Retina (tissue), 1 donor: Measurements from ENCODE around the gene SLC2A3.
"Not testable (repeated sequence)": the region's sequence is repeated elsewhere in the genome, so short reads cannot be mapped to it uniquely, and the experiment has no call there.

ENCODE experiments used
- DNase-seq: peaks from one replicate; pipeline ENCODE4 v3.0.0-alpha.2; 2016

The SLC2A3 gene

DNA sequence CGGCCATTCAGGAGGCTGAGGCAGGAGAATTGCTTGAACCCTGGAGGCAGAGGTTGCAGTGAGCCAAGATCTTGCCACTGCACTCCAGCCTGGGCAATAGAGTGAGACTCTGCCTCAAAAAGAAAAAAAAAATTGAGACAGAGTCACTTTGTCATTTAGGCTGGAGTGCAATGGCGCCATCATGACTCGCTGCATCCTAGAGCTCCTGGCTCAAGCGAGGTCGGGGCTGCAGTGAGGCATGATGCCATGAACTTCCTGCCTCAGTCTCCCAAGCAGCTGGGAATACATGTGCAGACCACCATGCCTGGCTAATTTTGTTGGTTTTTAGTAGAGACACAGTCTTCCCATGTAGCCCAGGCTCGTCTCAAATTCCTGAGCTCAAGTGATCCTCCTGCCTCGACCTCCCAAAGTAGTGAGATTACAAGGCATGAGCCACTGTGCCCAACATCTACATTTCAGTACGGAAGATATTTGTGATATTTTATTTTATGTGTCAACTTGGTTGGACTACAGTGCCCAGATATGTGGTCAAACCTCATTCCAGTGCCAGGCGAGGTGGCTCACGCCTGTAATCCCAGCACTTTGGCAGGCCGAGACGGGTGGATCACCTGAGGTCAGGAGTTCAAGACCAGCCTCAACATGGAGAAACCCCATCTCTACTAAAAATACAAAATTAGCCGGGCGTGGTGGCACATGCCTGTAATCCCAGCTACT lies 14.4 kb upstream of the SLC2A3 start:
- not testable (repeated sequence) for DNase-seq

DNA sequence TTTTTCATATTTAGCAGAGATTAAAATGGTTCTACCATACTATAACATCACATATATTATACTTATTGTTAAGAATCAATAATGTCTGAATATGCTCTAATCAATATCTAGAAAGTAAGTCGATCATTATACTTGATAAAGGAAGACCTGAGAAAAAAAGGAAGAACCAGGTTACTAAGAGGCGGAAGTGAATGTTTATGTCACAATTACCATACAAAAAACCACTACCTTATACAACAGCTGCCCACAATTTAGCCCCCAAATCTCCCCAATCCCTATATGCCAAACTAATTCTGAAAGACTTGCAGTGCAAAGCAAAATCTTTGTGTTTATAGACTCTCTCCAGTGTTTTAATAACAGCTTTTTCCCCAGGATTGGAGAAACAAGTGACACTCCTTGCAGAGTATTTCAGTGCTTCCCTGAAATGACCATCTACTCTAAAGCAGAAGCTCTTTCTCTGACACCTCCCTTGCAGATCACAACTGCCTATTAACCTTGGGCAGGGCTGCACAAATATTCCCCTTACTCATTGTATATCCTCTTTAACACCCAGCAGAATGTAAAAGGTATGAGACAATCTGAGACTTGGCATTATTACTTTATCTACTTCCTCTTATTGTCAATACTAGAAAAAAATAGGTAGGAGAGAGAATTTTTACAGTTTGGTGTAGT lies 12.7 kb upstream of the SLC2A3 start:
- DNase-seq, result no peak

DNA sequence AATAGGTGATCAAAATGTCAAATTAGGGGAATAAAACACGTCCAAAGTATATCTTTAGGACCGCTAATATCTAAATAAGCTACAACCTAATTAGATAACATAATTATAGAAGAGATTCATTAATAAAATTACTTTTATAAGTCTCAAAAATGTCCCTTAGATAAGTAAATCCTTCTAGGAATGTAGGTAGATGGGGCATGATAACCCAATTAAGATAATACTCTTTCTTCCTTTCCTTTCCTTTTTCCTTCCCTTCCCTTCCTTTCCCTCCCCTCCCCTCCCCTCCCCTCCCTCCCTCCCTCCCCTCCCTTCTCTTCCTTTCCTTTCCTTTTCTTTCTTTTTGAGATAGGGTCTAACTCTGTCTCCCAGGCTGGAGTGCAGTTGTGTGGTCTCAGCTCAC lies 11.0 kb upstream of the SLC2A3 start:
- no peak for DNase-seq

DNA sequence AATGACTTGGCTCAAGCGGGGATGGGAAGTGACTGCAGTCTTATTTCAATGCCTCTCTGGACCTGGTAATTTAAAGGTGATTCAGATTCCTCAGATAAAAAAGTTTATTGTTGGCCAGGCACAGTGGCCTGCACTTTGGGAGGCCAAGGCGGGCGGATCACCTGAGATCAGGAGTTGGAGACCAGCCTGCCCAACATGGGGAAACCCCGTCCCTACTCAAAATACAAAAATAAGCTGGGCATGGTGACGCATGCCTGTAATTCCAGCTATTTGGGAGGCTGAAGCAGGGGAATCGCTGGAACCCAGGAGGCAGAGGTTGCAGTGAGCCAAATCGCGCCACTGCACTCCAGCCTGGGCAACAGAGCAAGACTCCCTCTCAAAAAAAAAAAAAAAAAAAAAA lies 8.8 kb upstream of the SLC2A3 start:
- DNase-seq, result not testable (repeated sequence)

DNA sequence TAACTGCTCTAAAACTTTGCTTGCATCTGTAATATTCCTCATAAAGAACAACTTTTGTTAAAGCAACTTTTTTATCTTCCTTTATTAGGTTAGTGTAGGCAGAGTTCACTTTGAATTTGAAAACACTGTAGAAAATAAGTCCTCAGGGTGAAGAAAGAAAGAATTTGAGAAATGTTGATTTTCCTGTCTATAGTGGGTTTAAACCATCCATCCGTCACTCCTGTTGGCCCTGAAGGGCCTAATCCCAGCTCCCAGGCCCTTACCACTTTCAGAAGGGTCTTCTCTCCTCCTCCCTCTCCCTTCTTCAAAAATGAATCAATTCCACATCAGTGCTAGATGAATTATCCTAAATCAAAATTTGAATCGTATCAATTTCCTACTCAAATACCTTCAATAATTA lies 4.9 kb upstream of the SLC2A3 start:
- DNase-seq, result no peak

DNA sequence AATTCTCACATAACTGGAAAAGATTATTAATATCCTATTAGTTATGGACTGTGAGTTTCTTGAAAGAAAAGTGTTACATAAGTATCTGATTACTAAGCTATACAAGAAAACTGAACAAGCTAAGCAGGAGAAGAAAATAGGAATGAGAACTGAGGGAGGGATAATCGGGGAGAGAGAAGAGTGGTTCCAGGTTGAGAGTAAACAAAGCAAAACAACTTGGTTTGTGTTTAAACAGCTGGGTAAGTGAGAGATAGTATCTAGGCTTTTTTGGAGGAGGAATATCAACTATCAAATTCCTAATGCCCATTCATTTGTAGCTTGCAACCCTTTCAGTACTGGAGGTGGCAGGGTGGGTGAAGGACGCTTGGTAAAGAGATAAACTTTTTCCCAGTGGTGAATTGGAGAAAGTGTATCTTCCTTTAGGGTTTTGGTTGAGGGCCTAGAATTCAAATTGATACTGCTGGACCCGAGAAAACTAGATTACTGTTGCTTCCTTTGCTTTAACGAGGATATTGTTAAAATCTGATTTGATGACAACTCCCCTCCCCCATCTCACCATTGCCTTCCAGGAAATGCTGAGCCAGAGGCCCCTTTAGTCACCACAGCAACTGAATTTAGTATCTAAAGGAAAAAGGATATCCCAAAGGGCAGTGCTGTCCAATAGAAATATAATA lies 2.0 kb upstream of the SLC2A3 start:
- DNase-seq, result peak; percentile 19

DNA sequence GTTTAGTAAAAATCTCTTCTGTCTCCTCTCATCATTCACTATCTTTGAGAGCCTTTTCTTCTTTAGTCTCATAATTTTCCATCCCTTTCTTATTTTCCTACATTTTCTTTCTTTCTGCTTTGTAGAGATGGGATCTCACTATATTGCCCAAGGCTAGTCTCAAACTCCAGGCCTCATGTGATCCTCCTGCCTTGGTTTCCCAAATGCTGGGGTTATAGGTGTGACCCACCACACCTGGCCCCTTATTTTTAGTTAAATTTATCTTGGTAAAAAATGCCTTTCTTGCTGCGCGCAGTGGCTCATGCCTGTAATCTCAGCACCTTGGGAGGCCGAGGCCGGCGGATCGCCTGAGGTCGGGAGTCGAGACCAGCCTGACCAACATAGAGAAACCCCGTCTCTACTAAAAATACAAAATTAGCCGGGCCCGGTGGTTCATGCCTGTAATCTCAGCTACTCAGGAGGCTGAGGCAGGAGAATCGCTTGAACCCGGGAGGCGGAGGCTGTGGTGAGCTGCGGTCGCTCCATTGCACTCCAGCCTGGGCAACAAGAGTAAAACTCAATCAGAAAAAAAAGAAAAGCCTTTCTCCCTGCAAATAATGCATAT lies 996 bp downstream of the SLC2A3 start:
- peak; percentile 28 for DNase-seq

DNA sequence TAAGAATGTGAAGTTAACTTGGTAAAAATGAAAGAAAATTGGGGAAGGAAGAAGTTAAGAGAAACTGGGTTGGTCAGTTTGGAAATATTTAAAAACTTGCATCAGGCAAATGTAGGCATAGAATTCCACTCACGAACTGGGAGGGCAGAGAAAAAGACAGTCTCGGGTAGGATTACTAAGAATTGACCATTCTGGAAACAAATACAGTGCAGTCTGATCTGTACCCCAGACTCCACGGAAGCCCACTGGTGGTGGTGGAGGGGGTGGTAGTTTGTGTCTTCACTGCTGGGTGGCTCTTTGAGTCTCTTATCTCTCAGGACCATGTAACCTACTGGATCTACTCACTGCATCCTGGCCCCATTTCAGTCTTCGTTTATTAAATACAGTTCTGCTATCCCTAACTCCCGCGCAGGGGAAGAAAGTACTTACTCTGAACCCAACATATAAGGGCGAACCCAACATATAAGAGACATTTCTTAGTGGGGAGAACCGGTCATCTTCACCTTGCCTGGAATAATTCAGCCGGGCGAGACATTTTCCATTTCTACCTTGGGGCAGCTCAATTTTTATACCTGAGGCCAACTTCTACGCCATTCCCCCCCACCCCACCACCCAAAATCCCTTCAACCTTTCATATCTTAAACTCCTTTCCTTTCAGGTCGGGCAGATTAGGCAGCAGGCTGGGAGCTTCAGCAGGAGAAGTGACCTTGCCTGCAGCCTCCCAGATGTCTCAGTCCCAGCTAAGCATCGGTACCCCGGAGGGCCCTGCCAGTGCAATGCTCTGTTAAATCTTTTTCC lies 1.7 kb downstream of the SLC2A3 start:
- peak; percentile 32 for DNase-seq

DNA sequence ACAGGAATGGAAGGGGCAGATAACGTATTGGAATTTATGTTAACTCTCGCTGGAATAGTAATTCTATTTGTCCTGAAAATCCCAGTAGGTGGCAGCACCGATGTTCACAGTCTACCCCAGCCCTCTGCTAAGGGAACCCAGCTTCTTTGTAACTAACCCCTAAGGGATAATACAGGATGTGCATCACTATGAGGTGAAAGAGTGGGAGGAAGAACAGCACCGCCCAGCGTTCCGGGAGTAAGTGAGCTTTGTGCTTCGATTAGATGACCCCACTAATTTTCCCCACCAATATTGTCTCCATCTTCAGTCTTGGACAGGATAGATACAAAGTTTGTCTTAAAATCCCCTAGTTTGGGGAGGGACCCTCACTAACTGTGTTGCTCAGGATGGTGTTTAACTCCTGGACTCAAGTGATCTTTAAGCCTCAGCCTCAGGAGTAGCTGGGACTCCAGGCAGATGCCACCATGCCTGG lies 2.7 kb downstream of the SLC2A3 start:
- DNase-seq, result peak; percentile 73

DNA sequence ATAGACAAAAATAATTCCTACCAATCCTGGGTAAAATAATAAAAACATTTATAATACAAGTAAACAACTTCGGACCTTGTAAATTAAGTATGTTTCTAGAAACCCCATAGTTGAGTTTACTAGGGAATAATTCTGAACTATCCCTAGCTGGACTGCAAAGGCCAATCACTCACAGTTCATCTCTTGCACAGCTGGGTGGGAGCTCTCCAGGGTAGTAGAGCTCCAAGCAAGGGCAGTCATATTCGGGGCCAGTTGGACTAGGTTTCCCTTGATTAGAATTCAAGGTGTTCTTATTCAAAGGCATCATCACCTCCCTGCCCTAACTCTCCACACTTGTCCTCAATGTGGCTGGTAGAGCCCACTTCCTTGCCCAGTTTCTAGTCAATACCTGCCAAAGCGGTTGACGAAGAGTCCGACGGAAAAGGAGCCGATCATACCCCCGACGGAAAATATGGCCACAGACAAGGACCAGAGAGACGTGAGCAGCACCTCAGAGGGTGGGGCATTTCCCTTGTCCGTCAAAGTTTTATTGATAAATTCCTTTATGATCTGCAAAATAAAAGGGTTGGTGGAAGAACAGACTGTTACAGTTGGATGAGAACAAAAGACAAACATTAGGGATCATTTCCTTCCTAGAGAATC lies 3.3 kb downstream of the SLC2A3 start:
- not testable (repeated sequence) for DNase-seq

DNA sequence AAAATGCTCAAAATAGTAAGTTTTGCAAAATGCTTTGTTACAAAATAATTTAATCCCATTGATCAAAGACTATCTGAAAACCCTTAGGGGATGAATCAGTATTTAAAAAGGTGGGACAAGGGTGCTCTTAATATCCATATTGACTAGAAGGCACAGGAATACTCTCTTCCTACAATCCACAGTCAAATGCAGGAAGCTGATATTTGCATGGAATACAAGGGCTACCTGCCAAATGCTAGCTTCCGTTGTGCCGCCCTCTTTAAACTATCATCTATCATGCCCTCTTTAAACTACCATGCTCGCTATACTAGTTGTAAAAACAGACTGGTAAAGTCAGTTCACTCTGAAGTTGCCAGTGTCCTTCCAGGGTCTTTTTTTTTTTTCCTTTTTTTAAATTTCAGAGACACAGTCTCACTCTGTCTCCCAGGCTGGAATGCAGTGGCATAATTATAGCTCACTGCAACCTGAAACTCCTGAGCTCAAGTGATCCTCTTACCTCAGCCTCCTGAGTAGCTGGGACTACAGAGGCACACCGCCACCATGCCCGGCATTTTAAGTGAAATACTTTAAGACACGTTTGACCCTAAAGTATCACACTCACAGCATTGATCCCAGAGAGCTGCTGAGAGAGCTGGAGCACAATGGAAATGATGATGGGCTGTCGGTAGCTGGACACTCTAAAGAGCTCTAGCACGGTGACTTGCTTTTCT lies 6.7 kb downstream of the SLC2A3 start:
- DNase-seq, result no peak

DNA sequence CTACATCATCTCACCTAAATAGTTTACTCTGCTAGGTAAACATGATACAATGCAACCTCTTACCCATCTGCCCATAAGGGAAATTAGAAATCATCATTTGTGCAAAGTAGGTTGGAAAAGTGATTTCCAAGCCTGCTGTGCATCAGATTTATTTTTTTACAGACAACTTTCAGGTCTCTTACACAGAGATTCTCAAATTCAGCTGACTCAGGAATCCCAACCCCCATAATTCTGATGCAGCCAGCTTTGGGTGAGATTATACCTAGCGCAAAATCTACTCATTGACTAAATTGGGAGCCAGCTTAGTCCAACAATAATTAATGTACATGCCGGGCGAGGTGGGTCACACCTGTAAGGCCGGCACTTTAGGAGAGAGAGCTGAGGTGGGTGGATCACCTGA lies 8.5 kb downstream of the SLC2A3 start:
- no peak for DNase-seq

DNA sequence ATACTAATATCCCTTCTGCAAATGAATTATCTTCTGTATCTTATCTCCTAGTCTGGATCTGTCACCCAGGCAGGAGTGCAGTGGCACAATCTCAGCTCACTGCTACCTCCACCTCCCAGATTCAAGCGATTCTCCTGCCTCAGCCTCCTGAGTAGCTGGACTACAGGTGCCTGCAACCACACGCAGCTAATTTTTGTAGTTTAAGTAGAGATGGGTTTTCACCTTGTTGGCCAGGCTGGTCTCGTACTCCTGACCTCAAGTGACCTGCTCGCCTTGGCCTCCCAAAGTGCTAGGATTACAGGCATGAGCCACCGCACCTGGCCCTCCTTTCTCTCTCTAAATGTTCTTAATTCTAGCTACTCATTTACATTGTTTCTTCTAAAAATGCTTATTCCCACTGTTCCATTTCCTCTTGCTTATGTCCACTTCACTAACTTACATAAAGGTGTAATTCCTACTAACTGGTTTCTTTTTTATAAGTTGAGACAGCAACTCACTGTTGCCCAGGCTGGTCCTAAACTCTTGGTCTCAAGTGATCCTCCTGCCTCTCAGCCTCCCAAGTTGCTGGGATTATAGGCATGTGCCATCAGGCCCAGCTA lies 9.8 kb downstream of the SLC2A3 start:
- DNase-seq, result not testable (repeated sequence)

DNA sequence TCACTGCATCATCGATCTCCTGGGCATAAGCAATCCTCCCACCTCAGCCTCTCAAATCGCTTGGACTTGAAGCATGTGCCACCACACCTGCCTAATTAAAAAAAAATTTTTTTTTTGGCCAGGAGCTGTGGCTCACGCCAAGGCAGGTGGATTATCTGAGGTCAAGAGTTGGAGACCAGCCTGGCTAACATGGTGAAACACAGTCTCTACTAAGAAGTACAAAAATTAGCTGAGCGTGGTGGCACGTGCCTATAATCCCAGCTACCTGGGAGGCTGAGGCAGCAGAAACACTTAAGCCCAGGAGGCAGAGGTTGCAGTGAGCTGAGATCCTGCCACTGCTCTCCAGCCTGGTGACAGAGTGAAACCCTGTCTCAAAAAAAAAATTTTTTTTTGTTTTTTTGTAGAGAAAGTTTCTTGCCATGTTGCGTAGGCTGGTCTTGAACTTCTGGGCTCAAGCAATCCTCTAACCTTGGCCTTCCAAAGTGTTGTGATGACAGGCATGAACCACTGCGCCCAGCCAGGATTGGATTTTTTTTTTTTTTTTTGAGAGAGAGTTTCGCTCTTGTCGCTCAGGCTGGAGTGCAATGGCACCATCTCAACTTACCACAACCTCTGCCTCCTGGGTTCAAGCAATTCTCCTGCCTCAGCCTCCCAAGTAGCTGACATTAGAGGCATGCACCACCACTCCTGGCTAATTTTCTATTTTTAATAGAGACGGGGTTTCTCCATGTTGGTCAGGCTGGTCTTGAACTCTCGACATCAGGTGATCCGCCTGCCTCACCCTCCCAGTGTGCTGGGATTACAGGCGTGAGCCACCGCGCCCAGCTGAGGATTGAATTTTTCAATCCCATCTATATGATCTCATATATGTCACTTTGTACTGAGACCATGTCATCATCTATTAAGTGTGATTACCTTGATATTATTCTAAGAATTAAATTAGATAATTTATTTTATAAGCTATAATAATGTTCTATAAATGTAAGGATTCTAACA lies 12.4 kb downstream of the SLC2A3 start:
- DNase-seq, result no peak

DNA sequence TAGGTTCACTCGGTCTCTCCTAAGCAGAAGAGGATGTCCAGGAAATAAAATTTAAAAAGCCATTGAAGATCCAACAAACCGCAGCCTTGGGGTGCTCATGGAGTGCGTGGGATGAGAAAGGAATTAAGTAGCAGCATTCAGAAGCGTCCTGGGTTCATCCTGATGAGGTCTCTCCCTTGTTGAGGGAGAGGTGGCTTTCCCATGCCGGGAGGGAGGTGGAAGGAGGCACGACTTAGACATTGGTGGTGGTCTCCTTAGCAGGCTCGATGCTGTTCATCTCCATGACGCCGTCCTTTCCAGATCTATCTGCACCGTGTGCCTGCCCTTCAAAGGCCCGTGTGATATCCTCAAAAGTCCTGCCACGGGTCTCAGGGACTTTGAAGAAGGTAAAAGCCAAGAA lies 14.8 kb downstream of the SLC2A3 start:
- not testable (repeated sequence) for DNase-seq

DNA sequence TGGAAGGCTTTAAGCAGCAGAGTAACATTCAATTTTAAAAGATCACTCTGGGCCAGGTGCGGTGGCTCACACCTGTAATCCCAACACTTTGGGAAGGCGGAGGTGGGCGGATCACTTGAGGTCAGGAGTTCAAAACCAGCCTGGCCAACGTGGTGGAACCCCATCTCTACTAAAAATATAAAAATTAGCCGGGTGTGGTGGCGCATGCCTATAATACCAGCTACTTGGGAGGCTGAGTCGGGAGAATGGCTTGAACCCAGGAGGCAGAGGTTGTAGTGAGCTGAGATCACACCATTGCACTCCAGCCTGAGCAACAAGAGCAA lies 17.8 kb downstream of the SLC2A3 start:
- not testable (repeated sequence) for DNase-seq

DNA sequence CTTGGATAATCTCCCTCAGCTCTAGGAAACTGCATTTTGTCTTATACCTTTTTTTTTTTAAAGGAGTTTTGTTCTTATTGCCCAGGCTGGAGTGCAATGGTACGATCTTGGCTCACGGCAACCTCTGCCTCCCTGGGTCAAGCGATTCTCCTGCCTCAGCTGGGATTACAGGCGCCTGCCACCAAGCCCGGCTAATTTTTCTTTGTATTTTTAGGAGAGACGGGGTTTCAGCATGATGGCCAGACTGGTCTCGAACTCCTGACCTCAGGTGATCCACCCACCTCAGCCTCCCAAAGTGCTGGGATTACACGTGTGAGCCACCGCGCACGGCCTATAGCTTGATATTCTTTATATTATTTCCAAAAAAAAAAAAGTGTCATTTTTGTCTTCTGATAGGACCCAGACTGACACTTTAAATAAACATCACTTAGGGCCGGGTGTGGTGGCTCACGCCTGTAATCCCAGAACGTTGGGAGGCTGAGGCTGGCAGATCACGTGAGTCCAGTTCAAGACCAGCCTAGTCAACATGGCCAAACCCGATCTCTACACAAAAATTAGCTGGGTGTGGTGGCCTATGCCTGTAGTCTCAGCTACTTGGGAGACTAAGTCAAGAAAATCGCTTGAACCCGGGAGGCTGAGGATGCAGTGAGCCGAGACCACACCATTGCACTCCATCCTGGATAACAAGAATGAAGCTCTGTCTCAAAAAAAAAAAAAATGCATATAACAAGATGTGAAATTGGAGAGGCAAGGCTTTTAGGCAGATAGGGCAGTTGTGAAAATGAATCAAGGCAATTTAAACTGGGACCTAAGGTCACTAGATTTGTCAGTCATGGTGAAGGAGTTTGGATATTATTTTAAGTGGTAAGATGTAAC lies 18.4 kb downstream of the SLC2A3 start:
- DNase-seq, result no peak

DNA sequence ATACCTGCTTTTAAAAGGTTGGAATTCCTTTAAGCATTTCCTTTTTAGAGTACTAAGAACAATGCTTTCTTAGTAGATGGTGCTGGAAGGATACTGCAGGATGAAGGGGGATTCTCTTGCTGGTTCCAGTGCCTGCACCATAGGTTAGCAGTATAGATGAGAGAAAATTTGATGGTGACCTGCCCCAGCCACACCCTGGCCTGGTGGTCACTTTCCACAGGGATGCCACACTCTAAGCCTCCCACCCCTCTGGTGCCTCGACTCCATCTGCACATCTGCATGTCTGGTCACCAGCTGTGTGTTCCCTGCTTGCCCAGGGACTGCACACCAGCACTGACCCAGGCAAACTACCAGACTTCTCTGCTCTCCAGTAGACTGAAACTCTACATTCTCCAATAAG lies 19.1 kb downstream of the SLC2A3 start:
- DNase-seq, result no peak
